AG04449 (cell line): ENCODE results near the gene SPECC1.

Experiments
- CTCF ChIA-PET: fragments of 350-600 bp; formaldehyde crosslinking; extraction: SDS; loops from one replicate; lab custom pipeline; 2021; ENCODE audit warnings: antibody characterized with exemption; lab: Yijun Ruan, JAX
- POLR2A ChIA-PET: fragments of 400-600, 350-600 bp; formaldehyde crosslinking; extraction: SDS; loops from one replicate; lab custom pipeline; 2020; ENCODE audit warnings: antibody characterized with exemption, inconsistent platforms; lab: Yijun Ruan, JAX
- DNase-seq: peaks from one replicate; pipeline ENCODE4 v3.0.0-alpha.2; 2010; ENCODE audit warnings: low read depth, low spot score
- H3K4me3 ChIP-seq: 2 replicates; pipeline ENCODE4 v1.5.1; 2011; ENCODE audit warnings: low read depth, mild to moderate bottlenecking, control low read depth, low read length
- TF ChIP-seq, protein P1 (sequence below): IDR thresholded peaks from one replicate; pipeline ENCODE4 v1.5.1; 2011; ENCODE audit warnings: mild to moderate bottlenecking, moderate library complexity, low read length, control low read depth, inconsistent platforms; ENCODE audit not compliant: insufficient read depth; ENCODE audit errors: missing control alignments

Gene SPECC1

DNA sequence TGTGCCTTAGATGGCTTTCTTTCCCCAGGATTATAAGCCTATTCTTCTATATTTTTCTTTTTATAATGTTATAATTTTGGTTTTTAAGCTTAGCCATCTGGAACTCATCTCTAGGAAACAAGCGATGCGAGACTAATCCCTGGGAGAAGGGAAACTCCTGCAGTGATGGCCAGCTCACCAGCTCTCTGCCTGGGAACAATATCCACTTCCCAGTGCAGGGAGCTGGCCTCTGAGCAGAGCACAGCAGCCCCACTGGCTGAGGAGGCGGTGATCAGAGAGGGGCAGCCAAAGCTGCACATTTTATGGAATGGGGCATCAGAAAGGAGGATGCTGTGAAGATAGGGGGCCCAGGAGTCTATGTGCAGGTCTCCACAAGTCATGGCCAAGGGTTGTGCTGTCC lies 274.9 kb downstream of the SPECC1 start:
- TF ChIP-seq, protein P1, sequence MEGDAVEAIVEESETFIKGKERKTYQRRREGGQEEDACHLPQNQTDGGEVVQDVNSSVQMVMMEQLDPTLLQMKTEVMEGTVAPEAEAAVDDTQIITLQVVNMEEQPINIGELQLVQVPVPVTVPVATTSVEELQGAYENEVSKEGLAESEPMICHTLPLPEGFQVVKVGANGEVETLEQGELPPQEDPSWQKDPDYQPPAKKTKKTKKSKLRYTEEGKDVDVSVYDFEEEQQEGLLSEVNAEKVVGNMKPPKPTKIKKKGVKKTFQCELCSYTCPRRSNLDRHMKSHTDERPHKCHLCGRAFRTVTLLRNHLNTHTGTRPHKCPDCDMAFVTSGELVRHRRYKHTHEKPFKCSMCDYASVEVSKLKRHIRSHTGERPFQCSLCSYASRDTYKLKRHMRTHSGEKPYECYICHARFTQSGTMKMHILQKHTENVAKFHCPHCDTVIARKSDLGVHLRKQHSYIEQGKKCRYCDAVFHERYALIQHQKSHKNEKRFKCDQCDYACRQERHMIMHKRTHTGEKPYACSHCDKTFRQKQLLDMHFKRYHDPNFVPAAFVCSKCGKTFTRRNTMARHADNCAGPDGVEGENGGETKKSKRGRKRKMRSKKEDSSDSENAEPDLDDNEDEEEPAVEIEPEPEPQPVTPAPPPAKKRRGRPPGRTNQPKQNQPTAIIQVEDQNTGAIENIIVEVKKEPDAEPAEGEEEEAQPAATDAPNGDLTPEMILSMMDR, result no peak
- H3K4me3 ChIP-seq, result no peak overlapping the region
- no peak for DNase-seq
- ChIA-PET POLR2A (no interaction called here), CTCF (no interaction called here)

DNA sequence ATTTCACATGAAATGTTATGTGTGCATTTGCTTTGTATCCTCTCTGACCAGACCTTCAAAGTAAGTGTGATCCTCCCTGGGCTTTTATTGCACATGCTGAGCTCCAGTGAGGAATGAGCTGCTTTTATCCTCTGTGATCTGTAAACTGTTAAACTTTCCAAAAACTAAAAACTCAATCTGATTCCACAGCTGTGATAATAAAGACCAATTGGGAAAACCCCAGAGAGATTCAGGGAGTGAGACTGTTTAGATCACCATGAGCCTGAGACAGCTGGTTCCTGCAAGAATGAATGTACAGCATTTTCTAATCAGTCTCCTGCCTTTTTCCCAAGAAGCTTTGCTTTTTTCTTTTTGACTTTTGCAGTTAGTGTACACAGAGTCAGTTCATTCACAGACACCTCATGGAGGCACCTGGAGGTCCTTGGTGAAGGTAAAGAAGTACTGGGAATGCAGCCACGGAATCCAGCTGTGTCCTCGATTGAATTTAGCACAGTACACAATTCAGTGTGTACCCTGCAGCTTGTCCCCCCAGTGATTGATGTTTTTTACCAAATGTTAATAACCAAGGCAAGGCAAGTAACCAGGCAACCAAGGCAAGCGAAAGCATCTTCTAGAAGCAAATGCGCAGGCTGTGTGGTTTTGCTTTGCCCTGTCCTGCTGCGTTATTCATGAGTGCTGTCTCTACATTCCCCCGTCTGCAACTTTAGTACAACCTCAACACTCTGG lies 275.6 kb downstream of the SPECC1 start:
- no peak for DNase-seq
- ChIA-PET CTCF (no interaction called here), POLR2A (no interaction called here)
- H3K4me3 ChIP-seq, result no peak overlapping the region
- TF ChIP-seq, protein P1, result no peak

DNA sequence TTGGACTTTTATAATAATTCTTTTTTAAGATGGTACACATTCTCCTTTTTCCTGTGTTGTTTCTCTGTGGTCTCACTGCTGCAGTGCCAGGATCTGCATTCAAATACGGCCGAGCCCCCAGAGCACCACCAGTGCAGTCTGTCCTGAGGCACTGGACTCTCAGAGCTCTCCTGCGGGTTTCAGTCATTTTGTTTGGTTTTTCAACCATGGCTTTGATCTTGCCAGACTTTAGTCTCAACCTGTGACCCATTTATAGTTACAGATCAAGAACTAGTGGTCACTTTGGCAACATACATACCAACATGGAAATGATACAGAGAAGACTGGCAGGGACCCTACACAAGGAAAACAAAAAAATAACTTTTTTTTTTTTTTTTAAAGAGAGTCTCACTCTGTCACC lies 280.8 kb downstream of the SPECC1 start:
- TF ChIP-seq, protein P1, result no peak
- no peak for DNase-seq
- no peak overlapping the region for H3K4me3 ChIP-seq
- CTCF ChIA-PET, result no interaction called here
- POLR2A ChIA-PET, result no interaction called here

DNA sequence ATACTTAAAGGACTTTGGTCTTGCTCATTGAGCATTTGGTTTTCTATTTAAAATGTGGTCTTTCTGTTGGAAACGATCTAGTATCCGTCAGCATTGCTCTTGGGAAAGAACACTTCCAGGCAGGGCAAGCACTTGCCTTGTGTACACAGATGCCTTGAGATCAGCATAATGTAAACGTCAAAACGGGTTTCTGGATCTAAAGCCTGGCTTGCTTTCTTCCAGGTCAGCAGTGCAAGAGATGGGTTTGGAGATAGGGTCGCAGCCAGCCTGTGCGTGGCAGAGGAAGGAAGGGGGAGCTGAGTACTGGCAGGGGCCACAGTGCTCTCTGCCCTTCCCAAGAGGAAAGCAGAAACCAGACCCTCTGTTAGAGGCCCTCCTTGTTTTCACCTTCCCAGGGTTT lies 282.7 kb downstream of the SPECC1 start:
- TF ChIP-seq, protein P1, result no peak
- DNase-seq, result no peak
- CTCF ChIA-PET, result no interaction called here
- H3K4me3 ChIP-seq, result no peak overlapping the region
- POLR2A ChIA-PET, result no interaction called here

DNA sequence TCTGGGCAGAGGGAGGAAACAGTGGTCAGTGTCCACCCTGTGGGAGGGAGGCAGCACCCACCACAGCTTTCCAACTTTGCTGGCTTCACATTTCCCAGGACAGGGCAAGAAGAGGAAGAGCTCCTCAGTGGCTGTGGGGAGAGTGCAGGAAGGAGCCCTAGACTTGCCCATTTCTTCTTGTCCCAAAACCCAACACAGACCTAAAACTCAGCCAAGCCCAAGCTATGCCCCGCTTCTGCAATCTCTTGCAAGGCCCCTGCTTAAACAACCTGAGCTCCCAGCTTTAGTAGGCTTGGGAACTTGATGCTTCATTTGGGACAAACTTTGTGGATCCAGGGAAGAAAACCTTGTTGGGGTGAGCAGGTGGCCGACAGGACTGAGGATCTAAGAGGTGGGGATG lies 284.3 kb downstream of the SPECC1 start:
- TF ChIP-seq, protein P1, result no peak
- no peak for DNase-seq
- ChIA-PET POLR2A (interaction anchor here (0.5 kb wide), 1 partner anchor 308 kb away, joined by 3 read pairs; no protein-coding TSS in a partner anchor), CTCF (no interaction called here)
- no peak overlapping the region for H3K4me3 ChIP-seq

DNA sequence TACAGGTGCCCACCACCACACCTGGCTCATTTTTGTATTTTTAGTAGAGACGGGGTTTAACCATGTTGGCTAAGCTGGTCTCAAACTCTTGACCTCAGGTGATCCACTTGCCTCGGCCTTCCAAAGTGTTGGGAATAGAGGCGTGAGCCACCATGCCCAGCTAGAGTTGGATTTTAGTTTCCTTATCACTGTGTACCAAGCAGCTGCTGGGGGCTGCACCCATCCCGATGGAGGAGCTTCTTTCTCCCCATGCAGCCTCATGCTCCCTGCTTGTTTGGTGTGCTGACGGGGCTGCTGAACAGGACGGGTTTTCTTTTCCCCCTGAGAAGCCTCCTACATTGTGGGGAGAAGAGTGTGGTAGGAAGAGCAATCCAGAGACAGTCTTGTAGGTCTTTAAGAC lies 285.0 kb downstream of the SPECC1 start:
- POLR2A ChIA-PET, result interaction anchor here (0.5 kb wide), 1 partner anchor 309 kb away, joined by 3 read pairs; no protein-coding TSS in a partner anchor
- TF ChIP-seq, protein P1, result no peak
- CTCF ChIA-PET, result no interaction called here

More for the DNA sequence above, 285.0 kb downstream of the SPECC1 start:
- no peak overlapping the region for H3K4me3 ChIP-seq
- DNase-seq, result no peak
